Left cardiac atrium (tissue), 4 donors: ENCODE data around the gene MOB1B. TPM values are rescaled to one million over a fixed set of nuclear protein-coding genes. Genes with fewer than 3 reads are reported as not detected.
"Not testable (repeated sequence)": the region's sequence is repeated elsewhere in the genome, so short reads cannot be mapped to it uniquely, and the experiment has no call there.

Experiments used
- ATAC-seq, 2 donors: fragments of 200-7000 bp; cut with Tn5 transposase; one replicate each; pipeline ENCODE4 v1.9.1; 2020; ENCODE audit warnings: mild to moderate bottlenecking in 2 of 2, moderate library complexity in 2 of 2
- DNase-seq: peaks from one replicate; pipeline ENCODE4 v3.0.0-alpha.2; 2020
- intact Hi-C, 2 donors: fragments of 100-400 bp; cut with DNase I; formaldehyde crosslinking; loops; one replicate each; pipeline versions ENCODE4 v1.14.1 to v1.15.1; 2022 to 2023
- total RNA-seq, 2 donors: library from RNA; stranded (reverse); fragmentation: NEBNext Ultra II Directional; extraction: Animal tissue kit (Norgen Biotek cat#: 25700); gene quantifications; one replicate each; pipeline ENCODE4 v1.2.1, GENCODE V29; 2021
- donor health status: DM: no; HTN: yes; CAD: no.
- donor health status: DM: no; HTN: yes; CAD: no; lungs with severe emphysema.
- donor health status: DM: yes; HTN: yes; CAD: no.
- donor health status: Dilated cardiomyopathy.

The MOB1B gene
- total RNA-seq, 2 donors from 2014 or later = 16.0 to 20.3 TPM

DNA sequence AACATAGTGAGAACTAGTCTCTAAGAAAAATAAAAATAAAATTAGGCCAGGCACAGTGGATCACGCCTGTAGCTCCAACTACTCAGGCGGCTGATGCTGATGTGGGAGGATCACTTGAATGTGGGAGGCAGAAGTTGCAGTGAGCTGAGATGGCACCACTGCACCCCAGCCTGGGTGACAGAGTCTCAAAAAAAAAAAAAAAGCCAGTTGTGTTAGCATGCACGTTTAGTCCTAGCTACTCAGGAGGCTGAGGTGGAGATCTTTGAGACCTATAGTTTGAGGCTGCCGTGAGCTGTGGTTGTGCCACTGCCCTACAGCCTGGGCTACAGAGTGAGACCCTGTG, 93.8 kb downstream of the MOB1B start:
- no peak for ATAC-seq
- intact Hi-C loops = loop anchor here in 1 of 2 donors (10.0 kb wide), 1 partner anchor 161 kb away; the partner anchor contains the start of gene GRSF1
- DNase-seq = no peak

DNA sequence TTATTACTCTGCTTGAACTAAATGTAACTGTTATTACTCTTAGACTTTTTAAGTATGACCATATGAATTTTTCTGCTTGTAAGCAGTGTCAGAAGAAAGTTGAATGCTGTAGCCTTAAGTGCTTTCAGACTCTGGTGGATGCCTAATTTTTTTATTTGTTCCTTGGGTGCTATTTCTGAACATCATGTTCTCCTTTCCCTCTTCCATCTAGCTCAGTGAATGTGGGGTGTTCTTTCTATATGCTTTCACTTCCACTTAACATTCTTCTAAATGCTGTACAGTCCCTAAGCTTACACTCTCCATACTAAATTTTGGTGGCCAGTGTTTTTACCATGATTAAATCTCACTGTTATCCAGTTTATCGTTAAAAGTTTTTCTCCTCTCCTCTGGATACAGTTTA, 94.9 kb downstream of the MOB1B start:
- no peak for ATAC-seq
- intact Hi-C loops = loop anchor here in 1 of 2 donors (10.0 kb wide), 1 partner anchor 162 kb away; the partner anchor contains the start of gene GRSF1
- DNase-seq = no peak

DNA sequence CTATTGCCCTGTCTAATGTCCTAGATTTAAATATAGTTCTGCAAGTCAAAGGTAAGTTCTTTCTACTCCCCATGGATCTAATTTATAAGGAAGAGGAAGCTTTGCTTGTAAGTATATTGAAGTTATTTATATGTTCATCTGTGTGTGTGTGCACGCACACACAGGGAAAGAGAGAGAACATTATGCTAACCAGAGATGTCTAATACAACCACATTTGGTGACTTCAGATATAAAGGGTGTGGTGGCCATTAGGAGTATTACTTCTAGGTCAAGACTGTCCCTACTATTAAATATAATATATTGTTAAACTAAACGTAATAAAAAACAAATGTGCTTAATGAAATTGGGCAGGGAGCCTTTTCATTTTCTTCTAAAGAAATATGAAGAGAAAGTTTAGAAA, 95.4 kb downstream of the MOB1B start:
- DNase-seq = no peak
- intact Hi-C loops = loop anchor here in 1 of 2 donors (10.0 kb wide), 1 partner anchor 163 kb away; the partner anchor contains the start of gene GRSF1

DNA sequence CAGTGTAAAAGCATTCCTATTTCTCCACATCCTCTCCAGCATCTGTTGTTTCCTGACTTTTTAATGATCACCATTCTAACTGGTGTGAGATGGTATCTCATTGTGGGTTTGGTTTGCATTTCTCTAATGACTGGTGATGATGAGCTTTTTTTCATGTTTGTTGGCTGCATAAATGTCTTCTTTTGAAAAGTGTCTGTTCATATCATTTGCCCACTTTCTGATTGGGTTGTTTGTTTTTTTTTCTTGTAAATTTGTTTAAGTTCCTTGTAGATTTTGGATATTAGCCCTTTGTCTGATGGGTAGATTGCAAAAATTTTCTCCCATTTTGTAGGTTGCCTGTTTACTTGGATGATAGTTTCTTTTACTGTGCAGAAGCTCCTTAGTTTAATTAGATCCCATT, 97.5 kb downstream of the MOB1B start:
- intact Hi-C loops = loop anchor here in 1 of 2 donors (10.0 kb wide), 1 partner anchor 165 kb away; the partner anchor contains the start of gene GRSF1
- DNase-seq, ATAC-seq: not testable (repeated sequence)

More for the DNA sequence above, 95.4 kb downstream of the MOB1B start:
- ATAC-seq = no peak

DNA sequence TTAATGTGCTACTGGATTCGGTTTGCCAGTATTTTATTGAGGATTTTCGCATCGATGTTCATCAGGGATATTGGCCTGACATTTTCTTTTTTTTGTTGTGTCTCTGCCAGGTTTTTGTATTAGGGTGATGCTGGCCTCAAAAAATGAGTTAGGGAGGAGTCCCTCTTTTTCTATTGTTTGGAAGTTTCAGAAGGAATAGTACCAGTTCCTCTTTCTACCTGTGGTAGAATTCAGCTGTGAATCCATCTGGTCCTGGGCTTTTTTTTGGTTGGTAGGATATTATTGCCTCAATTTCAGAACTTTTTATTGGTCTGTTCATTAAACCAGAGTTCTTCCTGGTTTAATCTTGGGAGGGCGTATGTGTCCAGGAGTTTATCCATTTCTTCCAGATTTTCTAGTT, 99.2 kb downstream of the MOB1B start:
- ATAC-seq, DNase-seq, intact Hi-C loops: not testable (repeated sequence)

DNA sequence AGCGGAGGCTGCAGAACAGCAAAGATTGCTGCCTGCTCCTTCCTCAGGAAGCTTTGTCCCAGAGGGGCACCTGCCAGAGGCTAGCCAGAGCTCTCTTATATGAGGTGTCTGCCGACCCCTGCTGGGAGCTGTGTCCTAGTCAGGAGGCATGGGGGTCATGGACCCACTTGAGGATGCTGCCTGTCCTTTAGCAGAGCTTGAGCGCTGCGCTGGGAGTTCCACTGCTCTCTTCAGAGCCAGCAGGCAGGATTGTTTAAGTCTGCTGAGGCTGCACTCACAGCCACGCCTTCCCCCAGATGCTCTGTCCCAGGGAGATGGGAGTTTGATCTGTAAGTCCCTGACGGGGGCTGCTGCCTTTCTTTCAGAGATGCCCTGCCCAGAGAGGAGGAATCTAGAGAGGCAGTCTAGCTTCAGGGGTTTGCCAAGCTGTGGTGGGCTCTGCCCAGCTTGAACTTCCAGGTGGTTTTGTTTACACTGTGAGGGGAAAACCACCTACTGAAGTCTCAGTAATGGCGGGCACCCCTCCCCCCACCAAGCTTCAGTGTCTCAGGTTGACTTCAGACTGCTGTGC, 102.2 kb downstream of the MOB1B start:
- intact Hi-C loops = no loop called here
- ATAC-seq = no peak
- no peak for DNase-seq

DNA sequence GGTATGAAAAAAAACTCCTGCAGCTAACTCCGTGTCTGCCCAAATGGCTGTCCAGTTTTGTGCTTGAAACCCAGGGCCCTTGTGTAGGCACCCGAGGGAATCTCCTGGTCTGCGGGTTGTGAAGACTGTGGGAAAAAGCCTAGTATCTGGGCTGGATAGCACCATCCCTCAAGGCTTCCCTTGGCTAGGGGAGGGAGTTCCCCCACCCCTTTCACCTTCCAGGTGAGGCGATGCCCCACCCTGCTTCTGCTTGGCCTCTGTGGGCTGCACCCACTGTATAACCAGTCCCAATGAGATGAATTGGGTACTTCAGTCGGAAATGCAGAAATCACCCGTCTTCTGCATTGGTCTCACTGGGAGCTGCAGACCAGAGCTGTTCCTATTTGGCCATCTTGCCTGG, 102.9 kb downstream of the MOB1B start:
- intact Hi-C loops = loop anchor here in 1 of 2 donors (5.0 kb wide), 1 partner anchor 353 kb away; no protein-coding TSS in a partner anchor
- not testable (repeated sequence) for DNase-seq, ATAC-seq

DNA sequence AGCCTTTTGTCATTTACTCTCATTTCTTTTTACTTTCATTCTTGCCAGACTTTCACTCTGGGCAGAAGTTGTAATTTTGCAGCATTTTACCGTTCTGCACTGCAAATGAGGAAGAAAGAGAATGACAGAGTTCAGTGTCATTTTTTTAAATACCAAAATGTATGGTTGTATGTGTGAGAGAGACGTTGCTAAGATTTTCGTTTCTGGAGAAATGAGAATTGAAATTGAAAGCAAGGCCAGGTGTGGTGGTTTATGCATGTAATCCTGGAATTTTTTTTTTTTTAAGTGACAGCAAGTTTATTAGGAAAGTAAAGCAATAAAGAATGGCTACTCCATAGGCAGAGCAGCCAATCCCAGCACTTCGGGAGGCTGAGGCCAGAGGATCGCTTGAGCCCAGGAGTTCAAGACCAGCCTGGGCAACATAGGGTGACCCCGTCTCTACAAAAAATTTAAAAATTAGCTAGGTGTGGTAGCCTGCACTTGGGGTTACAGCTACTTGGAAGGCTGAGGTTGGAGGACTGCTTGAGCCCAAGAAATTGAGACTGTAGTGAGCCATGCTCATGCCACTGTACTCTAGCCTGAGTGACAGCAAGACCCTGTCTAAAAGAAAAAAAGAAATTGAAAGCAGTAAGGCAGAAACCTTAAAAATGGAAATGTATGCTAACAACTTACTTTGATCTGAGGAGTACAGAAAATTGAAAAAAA, 104.2 kb downstream of the MOB1B start:
- ATAC-seq (no peak), DNase-seq (no peak)
- intact Hi-C loops = loop anchor here in 1 of 2 donors (5.0 kb wide), 1 partner anchor 354 kb away; no protein-coding TSS in a partner anchor

DNA sequence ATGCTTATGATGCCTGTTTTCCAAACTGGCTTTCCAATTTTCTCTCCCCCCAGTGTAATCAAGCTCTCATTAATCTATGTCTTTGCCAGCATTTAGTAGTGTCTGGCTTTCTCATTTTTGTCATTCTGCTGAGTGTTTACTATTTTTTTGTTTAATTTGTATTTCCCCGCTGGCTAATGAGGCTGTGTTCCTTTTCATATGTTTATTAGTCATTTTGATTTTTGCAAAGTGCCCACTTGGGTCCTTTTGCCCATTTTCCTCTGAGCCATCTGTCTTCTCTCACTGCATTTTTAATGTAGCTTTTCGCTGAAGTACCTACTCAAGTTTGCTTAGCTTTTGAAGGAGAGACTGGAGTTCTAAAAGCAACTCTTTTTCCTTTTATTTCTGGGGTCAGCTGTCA, 106.0 kb downstream of the MOB1B start:
- intact Hi-C loops = loop anchor here in 1 of 2 donors (5.0 kb wide), 1 partner anchor 356 kb away; no protein-coding TSS in a partner anchor
- DNase-seq = no peak
- ATAC-seq = no peak

DNA sequence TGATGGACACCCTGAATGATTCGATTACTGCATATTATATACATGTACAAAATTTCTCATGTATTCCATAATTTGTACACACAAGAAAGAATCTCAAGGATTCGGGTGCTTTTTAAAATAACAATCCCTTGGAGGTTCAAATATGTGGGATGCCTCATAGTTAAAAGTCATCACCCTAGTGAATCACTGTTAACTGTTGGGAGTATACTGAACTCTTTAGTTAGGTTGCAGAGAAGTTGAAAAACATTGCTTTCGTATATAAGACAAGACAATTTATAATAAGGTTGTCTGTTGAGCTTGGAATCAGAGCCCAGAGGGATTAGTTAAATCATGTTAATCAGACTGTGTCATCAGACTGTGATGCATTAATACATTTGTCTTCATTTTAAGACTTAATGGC, 106.9 kb downstream of the MOB1B start:
- DNase-seq (no peak), ATAC-seq (peak in 1 of 2 donors; percentile 49)
- intact Hi-C loops = loop anchor here in 1 of 2 donors (5.0 kb wide), 1 partner anchor 357 kb away; no protein-coding TSS in a partner anchor

DNA sequence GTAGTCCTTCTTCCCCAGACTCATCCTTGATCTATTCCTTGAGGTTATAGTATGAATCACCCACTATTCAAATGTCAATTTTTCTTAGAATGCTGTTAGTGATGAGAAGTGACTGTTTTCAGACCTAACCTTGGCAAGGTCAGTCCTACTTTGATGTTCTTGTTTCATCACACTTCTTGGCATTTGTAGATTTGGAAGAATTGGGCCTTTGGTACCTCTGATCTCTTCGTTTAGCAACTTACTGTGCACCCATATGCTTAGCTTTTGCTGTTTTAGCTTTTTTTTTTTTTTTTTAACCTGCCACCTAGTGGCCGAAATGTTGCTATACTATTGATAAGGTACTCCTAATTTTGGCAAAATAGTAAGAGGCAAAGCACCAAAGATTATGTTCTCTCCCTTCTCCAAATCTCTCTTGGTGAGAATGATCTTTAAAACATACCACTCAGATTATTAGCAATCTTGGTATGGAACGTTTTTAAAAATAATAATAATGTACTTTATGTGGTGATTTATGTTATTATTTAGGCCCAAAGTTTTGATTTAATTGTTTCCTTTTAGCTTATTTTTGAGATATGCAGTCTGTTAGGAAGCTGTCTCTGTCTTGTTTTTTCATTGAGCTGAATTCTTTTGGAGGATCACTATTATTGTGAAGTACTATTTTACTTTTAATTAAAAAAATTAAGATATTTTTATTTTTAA, 107.9 kb downstream of the MOB1B start:
- ATAC-seq = peak; percentile 47 to 58
- DNase-seq = no peak
- intact Hi-C loops = loop anchor here in 1 of 2 donors (5.0 kb wide), 1 partner anchor 358 kb away; no protein-coding TSS in a partner anchor

DNA sequence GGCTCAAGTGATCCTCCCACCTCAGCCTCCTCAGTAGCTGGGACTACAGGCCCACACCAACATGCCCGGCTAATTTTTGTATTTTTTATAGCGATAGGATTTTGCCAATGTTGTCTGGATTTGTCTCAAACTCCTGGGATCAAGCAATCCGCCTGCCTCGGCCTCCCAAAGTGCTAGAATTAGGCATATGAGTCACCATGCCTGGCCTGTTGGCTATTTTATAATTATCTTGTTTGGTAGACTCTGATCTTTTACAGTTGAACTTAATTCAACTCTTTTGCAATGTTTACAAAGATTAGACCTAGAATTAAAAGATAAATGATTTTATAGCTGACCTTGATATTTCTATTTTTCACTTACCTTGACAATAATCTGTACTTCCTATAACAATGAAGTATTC, 109.3 kb downstream of the MOB1B start:
- ATAC-seq = no peak
- DNase-seq = no peak
- intact Hi-C loops = no loop called here

DNA sequence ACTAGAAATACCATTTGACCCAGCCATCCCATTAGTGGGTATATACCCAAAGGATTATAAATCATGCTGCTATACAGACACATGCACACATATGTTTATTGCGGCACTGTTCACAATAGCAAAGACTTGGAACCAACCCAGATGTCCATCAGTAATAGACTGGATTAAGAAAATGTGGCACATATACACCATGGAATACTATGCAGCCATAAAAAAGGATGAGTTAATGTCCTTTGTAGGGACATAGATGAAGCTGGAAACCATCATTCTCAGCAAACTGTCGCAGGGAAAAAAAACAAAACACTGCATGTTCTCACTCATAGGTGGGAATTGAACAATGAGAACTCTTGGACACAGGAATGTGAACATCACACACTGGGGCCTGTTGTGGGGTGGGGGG, 115.2 kb downstream of the MOB1B start:
- DNase-seq, intact Hi-C loops, ATAC-seq: not testable (repeated sequence)

DNA sequence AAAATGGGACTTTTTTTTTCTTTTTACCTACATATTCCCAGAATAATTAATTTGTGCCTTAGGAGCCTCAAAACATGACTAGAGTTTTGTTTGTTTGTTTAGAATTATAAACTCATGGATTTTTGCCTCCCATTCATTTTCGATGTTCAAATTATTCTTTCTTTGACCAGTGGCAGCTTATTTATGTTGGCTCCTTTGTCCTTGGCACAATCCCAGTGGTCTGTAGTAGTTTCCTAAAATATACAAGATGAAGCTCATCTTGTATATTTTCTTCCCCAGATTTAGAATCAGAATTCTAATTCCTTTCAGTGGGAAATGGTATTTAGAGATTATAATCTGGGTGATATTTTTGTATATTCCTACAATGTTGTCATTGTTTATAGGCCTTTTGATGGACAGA, 118.4 kb downstream of the MOB1B start:
- intact Hi-C loops = no loop called here
- ATAC-seq (no peak), DNase-seq (no peak)

DNA sequence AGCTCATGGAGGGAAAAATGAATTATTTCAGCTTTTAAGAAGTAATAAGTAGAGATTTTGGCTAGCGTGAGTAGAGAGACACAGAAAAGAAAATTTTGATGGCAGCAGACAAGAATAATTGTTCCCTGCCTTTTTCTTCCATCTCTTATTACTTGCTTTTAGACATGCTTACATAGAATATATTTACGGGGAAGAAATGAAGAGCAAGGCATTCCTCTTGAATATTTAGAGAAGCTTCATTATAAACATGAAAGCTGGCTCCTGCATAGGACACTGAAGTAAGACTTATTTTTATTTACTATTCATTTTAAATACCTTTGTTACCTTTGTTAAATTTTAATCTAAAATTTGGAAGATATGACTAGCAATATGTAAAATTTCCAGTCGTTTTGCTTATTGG, 123.5 kb downstream of the MOB1B start:
- DNase-seq = no peak
- no peak for ATAC-seq

DNA sequence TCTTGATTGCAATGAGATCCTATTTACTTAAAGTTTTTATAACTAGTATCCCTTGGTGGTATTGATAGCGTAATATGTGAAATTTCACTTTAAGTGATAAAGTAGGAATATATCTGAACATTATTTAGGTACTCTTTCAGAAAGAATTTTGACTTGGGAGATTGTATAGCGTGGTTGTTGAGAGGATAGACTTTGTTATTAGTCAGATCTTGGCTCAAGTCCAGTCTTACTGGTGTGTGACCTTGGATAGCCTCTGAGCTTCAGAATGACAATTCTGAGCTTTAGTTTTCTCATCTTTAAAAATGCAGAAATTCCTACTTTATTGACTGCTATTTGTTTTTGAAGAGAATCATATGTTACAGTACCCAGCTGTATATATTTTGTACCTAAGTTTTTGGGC, 123.9 kb downstream of the MOB1B start:
- DNase-seq (no peak), ATAC-seq (peak; percentile 55 to 81)
- intact Hi-C loops = no loop called here

More for the DNA sequence above, 123.5 kb downstream of the MOB1B start:
- intact Hi-C loops = no loop called here

DNA sequence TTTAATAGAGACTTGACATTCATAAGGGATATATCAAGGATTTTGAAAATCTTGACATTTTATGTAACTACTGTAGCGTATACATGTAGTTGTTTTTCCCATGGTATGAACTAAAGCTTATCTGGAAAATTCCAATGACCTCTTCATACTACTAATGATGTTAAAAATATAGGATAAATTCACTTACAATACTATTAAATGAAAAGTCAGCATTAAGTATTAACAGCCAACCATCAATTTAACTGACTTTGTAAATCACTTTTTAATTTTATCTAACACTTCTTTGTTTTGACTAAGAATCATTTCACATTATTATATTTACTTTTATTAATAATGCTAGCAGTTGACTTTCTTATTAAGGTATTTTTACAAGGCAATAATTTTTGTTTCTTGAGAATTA, 125.4 kb downstream of the MOB1B start:
- DNase-seq = no peak
- no peak for ATAC-seq

DNA sequence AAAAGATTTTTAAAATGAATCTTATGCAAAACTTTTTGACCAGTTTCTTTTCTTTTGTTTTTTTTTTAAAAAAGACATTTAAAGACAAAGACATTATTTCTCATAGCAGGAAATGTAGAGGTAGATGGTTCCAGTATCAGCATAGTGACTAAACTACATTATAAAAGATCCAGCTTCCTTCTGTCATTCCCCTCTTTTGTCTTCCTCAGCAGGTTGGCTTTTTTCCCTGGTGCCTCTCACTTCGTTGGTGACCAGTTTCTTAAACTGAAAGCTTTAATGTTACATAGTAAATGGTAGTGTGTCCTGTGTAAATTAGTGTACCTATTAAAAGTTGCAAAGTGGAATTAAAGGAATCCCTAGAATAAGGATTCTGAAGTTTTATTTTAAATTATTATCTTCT, 127.3 kb downstream of the MOB1B start:
- DNase-seq (no peak), ATAC-seq (no peak)
- intact Hi-C loops = no loop called here

More for the DNA sequence above, 125.4 kb downstream of the MOB1B start:
- intact Hi-C loops = no loop called here

DNA sequence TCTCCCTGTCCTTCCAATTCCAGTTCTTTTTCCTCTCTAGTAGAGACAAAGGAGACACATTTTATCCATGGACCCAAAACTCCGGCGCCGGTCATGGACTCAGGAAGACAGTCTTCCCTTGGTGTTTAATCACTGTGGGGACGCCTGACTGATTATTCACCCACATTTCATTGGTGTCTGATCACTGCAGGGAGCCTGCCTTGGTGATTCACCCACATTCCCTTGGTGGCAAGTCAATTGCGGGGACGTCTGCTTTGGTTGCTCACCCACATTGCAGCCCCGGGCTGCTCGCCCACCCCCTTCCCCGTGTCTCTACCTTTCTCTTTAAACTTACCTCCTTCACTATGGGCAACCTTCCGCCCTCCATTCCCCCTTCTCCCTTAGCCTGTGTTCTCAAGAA, 129.9 kb downstream of the MOB1B start:
- intact Hi-C loops, ATAC-seq, DNase-seq: not testable (repeated sequence)
